Cerebellar nuclear complex (tissue), 1 donor: ENCODE measurements around the gene PAFAH1B1.
"Not testable (repeated sequence)": the region's sequence is repeated elsewhere in the genome, so short reads cannot be mapped to it uniquely, and the experiment has no call there.

Experiments used
- DNase-seq, 2 experiments: peaks; one replicate each; lab custom pipeline; 2025; lab: John Stamatoyannopoulos, UW

PAFAH1B1 gene

DNA sequence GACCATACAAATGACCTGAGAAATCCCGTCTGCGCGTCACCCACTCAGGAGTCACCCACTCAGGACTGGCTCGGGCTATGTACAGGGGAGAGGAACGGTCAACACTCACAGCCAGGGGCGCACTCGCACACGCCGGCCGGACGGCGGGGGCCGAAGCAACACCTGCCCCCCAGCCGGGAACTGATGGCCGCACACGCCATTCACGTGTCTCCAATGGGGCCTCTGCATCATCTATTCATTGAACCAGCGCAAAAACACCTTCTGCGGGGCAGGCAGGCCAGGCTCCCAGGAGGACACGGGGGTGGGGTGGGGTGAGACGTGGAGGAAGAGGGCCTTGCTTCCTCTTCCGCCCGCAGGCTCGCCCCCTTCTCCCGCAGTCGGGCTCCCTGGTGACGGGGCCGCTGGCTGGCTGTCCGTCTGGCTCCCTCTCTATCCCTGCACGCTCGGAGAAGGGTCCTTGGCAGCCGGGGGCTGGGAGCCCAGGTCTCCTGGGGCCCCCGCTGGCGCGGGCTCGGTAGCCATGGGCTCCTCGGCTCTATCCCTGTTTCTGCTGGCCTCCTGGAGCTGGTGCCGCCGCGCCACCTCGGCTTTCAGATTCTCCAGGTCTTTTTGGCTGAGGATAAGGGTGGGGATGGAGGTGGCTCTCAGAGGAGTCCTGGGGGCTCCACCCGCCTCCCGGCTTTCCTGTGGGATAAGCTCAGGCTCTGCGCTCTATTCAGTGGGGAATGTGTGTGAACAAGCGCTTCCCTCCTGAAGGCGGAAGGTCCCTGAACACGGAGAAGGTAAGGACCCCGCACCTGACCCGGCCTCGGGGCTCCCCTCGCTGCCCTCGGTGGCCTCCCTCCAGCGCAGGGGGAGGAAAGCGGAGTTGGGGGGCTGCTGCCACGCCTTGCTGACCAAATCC, 97.0 kb downstream of the PAFAH1B1 start:
- no peak for DNase-seq

DNA sequence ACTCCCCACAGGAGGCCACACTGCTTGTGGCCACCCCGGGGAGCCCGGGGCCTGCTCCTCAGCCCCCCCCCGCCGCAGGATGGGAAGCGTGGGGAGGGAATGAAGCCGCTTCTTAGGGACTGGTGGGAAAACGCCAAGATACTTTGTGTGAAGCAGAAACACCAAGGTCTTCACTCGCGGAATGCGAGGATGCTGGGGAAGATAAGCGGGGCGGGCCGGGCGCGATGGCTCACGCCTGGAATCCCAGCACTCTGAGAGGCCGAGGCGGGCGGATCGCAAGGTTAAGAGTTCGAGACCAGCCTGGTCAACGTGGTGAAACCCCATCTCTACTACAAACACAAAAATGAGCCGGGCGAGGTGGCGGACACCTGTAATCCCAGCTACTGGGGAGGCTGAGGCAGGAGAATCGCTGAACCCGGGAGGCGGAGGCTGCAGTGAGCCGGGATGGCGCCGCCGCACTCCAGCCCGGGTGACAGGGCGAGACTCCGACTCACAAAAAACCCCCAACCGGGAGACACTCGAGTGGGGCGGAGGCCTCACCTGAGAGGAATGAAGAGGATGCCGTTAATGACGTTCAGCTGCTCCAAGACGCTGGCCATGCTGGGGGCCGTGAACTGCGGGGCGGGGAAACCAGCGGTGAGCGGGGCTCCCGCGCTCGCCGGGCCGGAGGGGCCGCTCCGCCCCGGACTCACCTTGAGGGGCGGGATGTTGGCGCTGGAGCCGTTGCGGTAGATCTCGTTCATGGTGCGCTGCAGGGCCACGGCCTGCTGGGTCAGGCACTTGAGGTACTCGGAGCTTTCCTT, 97.8 kb downstream of the PAFAH1B1 start:
- DNase-seq, result no peak

DNA sequence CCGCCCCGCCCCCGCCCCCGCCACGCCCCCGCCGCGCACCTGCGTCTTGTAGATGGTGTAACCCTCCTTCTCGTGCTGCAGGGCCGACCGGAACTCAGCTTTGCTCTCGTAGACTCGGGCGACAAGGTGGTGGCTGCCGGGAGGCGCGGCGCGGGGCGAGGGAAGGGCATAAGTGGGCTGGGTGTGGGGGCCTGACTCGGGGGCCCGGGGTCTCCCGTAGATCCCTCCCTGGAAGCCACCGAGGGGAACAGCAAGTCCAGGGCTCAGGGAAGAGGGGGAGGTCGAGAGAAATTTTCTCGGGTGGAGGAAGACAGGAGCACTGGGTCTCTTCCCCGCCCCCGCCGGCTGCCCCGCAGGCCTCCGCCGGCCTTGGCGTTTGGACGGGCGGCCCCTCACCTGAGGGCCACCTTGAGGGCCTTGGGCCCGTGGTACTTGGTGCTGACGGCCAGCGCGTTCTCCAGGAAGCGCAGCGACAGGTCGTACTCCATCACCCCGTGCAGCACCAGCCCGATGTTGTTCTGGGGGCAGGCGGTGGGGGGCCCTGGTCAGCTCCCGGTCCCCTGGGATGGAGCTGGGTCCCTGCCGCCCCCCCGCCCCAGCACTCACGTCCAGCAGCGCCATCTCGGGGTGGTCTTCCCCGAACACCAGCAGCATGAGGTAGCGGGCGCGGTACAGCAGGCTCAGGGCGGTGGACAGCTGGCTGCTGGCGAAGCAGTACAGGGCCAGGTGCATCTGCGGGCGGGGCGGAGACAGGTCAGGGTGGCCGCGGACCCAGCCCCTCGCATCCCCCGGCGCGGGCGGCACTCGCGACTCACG, 98.7 kb downstream of the PAFAH1B1 start:
- DNase-seq, result no peak

DNA sequence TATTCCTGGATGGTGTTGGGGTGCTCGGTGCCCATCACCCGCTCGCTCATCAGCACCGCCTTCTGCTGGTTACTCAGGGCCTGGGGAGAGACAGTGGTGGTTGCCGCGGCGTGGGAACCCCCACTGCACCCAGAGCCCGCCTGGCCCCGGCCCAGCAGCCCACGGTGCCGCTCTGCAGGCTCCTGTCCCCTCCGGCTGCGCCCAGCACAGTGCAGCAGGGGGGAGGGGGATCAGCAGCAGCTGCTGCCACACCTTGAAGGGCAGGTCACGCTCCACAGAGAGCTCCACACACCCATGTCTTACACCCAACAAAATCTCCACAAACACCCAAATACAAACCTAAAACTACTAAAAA, 99.3 kb downstream of the PAFAH1B1 start:
- no peak for DNase-seq

DNA sequence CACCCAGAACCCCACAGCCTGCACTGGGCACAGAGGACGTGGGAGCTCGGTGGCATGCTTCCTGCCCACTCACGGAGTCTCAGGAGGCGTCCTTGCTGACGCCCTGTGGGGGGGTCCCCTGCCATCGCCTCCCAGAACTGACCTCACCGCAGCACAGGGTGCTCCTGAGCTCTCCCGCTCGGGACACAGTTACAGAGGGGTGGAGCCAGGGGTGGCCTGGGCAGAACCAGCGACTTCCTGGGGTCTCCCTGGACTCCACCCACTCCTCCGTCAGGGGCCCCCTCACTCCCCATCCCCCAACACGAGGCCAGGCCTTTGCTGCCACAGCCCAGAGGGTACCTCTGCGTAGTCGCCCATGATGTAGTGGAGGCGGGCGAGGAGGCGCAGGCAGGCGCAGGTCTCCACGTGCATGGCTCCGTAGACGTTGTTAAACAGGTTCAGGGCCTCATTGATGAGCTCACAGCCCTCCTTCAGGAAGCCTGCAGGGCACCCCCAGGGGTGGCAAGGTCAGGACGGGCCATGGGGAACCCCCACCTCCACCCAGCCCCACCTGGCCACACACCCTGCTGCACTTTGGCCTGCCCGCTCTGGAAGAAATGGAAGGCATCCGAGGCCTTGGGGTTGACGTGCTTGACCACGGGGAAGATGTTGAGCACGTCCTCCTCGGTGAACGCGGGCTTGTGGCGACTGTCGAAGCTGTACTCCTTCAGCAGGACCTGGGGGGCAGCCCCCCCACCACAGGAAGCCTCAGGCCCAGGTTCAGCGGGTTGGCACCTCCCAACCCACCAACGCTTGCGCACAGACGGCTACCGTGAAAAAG, 100.3 kb downstream of the PAFAH1B1 start:
- DNase-seq, result no peak

DNA sequence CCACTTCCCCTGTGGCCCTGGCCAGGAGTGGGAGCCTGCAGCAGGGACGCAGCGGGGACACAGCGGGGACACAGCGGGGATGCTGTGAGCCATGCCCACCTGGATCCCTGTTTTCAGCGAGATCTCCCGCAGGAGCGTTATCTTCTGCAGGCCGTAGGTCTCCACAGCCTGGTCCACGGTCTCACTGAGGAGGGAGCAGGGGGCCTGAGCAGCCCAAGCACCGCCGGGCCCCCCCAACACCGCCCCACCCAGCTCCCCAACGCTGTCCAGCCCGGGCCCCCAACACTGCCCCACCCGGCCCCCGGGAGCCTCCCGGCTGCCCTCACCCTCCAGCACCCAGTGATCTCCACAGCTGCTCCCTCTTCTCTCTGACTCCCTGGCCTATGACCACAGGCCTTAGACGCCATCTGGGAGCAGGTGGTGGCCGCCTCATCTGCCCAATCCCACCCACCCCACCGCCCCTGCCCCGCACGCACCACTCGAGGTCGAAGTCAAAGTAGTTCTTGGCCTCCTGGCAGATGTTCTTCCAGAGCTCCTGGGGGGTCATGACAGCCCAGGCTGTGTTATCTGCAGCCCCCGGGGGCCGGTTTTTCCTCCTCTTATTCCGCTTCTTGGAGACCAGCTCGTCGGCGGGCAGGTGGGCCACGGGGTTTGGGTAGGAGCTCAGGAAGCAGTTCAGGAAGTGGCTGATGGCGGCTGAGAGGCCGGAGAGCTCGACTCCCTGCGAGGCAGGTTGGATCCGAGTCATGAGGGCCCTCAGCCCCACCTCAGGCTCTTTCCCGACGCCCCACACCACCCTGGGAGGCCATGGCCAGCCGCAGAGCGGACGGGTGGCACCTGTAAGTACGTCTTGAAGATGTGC, 101.2 kb downstream of the PAFAH1B1 start:
- DNase-seq, result no peak

DNA sequence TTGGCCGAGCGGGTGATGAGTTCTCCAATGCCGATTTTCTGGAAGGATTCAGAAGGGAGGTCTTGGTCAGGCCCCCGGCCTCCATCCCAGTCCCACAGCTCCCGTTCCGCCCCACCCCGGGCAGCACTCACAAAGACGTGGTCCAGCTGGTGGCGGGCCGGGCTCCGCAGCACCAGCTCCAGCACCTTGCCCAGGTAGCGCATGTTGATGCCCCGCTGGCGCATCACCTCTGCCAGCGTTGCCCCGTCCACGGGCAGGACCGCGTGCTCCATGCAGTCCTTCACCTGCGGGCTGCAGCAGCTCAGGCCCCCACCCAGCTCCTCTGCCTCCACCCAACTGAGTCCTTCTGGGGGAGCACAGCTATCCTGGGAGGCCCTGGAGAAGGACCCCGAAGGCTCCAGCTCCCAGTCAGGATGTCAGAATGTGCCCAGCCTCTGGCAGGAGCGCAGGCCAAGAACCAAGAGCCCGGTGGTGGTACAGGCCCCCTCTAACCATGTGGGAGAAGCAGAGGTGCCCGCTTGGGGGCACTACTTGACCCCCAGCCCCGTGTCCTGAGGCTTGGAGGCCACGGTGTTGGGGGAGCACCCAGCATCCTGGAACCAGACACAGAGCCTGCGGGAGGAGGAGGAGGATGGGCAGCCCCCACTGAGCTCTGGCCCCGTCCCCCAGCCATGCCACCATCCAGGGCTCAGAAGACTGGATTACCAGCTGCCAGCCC, 101.9 kb downstream of the PAFAH1B1 start:
- no peak for DNase-seq

DNA sequence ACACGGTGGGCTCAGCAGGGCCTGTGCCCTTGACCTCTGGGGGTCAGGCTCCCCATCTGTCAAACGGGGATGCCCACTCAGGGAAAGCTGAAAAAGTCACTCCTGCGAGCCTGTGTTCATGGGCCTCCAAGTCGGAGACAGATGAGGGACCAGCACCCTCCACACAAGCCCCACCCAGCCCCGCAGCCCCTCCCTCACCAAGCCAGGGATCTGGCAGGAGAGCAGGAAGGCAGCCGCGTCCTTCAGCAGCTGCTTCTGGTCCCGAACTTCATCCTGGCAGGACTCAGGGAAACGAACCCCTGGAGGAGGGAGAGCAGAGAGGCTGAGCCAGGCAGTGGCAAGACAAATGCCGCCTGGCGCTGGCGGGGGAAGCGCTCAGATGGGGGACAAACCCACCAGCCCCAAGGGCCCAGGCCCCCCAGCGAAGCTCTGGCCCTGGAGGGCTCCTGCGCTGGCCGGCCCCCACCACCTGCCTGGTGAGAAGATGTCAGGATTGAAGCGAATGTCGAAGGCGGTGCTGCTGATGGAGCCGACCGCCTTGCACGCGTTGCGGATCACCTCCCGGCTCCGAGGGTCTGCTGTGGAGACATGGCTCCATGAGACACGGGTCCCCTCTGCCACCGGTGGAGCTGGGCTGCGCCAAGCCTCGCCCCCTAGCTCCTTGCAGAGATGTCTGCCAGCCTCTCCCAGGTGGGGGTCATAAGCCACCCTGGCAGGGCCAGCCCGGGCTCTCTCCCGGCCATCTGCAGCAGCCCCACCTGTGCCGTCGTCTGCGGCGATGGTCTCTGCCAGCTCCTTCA, 102.7 kb downstream of the PAFAH1B1 start:
- DNase-seq, result no peak

DNA sequence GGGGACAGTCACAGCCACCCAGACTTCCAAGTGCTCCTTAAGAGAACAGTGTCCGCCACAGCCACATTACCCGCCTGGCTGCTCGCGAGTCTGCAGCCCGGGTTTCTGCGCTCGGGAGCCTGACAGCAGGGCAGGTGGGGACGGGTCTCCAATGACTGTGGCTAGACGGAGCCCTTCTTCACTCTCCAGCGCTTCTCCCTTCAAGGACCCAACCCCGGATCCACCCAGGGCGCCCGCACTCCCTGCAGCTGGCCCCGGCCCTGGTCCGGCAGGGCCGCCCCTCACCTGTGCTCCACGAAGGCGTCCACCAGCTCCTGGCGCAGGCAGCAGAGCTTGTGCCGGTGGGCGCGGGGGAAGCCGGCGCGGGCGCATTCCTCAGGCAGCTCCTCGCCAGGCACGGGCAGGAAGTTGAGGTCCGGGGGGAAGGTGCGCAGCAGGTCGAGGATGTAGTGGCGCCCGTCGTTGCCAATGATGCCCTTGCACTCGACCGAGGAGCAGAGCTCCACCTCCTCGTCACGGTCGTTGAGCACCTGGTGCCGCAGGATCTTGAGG, 104.2 kb downstream of the PAFAH1B1 start:
- no peak for DNase-seq

DNA sequence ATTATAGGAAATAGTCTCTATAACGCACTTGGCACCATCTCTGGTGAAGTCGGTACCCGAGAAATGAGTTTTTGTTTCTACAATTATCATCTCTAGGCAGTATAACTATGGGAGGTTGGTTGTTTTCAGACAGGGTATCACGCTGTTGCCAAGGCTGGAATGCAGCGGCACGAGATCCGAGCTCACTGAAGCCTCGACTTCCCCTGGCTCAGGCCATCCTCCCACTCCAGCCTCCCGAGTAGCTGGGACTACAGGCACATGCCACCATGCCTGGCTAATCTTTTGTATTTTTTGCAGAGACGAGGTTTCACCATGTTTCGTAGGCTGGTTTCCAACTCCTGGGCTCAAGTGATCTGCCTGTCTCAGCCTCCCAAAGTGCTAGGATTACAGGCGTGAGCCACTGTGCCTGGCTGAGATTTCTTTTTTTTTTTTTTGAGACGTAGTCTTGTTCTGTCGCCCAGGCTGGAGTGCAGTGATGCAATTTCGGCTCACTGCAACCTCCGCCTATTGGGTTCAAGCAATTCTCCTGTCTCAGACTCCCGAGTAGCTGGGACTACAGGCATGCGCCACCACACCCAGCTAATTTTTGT, 105.9 kb downstream of the PAFAH1B1 start:
- DNase-seq, result not testable (repeated sequence)

DNA sequence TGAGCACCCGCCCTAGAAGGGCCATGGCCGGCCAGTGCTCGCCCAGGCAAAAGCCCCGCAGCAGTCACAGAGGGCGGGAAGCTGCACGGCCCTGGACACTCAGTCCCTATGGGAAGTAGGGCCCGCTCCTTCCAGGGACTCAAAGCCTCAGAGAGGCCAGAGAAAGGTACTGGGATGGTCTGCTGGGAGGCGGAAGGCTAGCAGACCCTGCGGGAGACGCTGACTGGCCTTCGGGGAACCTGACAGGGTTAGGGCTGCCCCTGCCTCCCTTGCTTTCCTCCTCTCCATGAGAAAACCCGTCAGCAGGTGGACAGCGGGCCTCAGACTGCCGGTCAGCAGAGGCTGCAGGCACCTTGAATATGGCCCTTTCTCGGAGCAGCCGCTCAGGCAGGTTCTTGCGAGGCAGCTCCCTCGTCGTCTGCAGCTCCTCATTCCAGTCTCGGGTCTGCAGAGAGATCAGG, 106.6 kb downstream of the PAFAH1B1 start:
- DNase-seq, result no peak

DNA sequence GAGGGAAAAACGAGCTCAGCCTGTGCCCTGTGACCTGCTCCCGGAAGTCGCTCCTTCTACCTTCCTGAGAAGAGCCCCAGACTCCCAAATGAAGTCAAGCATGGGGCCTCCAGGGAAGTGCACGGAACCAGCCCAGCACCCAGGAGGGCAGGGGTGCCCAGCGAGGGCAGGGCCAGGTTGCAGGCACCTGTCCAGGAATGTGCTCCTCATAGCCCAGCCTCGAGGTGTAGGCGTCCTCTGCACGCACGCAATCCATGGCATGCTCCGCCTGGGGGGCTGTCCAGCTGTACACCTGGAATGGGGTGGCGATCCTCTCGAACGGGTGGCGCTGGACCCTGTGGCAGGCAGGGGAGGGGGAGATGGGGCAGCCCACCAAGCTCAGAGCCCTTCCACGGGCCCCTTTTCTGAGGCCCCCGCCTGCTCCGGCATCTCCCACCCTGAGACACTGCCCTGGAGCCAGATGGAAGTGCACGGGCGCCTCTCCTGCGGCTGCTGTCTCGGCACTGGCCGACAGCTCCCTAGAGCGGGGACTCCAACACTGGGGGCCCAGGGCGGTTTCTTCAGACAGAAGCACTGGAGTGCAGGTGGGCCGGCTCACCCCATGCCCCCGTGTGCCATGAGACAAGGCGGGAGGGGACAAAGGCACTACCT, 107.2 kb downstream of the PAFAH1B1 start:
- DNase-seq, result no peak

DNA sequence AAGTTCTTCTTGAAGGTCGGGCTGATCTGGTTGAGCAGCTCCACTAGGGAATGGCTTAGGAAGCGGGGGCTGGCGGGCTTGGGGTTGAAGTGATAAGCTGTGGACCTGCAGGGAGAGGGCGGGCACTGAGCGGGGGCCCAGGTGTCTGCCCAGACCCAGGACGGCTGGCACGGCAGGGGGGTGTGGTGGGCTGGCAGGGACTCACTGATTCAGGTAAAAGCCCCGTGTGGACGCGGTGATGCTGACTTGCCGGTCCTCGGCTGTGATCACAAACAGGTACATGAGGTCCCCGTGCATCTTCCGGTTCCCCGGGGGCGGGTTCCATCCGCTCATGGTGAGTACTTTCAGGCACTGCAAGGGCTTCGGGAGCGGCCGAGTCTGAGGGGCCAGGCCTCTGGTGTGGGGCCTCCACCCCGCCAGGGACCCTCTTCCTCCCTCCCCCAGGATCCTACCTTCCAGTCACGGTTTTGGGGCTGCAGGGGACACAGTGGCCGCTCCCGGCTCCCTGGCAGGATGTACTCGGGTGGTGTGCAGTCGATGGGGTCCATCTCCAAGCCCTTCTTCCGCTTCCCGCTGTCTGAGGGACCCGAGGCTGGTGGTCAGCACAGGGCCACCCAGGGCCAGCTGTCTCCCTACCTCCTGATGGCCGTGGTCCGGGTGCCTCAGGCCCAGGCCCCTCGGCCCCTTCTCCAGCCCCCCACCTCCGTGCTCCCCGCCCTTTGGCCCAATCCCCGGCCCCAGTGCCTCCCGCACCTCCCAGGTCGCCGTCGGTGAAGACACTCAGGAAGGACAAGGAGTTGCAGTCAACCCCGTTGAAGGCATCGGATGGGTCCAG, 107.9 kb downstream of the PAFAH1B1 start:
- no peak for DNase-seq

DNA sequence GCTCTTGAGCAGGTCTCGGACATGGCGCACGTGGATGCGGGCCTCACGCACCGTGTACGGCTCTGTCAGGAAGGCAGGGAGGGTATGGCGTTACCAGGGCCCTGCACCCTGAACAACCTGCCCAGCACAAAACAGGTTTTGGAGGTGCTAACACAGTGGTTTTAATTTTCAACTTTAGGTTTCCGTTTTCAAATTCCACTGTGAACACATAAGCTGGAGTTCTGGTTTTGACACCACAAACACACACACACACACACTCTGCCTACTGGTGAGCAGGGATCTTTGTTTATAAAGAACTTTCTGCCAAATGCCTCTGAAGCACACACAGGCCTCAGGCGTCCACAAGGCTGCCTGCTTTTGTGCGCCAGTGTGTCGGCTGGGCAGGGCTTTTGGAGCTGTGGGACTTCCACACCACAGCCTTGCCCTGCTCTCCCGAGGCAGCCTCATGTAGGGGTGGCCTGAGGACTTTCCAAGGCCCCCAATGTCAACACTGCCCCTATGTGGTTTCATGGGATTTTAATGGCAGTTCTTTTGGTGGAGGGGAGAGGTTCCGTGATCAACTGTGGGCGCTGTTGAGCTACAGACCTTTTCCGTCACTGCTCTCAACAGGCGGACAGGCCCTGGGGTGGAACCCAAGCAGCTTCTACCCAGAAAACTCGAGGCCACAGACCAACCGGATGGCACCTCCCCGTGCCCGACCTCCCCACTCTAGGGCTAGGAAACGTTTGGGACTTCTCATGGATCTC, 108.7 kb downstream of the PAFAH1B1 start:
- no peak for DNase-seq

DNA sequence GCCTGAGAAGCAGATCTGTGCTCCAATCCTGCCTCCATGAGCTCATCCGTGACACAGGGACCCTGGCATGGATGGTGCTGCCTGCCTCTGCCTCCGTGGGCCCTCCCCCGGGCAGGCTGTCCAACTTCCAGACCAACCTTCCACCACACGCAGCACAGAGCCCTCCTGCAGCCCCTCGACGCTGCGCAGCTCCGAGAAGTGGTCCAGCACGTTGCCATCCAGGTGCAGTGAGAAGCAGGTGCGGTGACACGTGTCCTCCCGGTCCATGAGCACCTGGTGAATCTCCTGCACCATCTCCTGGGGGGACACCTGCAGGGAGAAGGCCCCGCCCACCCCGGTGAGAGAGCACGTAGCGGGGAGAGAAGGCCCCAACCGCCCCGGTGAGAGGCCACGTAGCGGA, 109.7 kb downstream of the PAFAH1B1 start:
- no peak for DNase-seq

DNA sequence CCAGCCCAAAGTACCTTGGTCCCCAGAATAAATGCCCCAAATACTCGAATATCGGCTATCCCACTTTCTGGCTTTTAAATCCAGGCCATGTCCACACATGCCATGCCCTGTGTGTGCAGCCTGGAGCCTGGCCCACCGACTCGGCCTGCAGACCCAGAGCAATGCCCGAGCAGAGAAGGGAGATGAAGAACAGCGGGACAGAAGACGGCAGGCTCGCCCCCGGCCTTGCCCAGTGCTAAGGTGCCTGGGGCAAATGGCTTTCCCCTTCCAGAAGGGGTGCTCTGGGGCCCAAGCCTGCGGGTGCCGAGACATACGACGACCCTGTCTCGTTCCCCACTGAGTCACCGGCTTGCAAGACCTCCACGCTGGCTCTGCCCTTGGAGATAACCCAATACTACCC, 110.2 kb downstream of the PAFAH1B1 start:
- DNase-seq, result no peak
